Cardiac fibroblast (primary cell): ENCODE data around the gene CRK.
A peak's percentile ranks its signal among the peaks of the same experiment; 100 is the strongest.

Source experiments
- DNase-seq, 2 donors: peaks; one replicate each; pipeline versions ENCODE4 v3.0.0 to v3.0.0-alpha.2; 2010; ENCODE audit warnings: low read depth in 2 of 2
- H3K4me3 ChIP-seq, 2 donors: replicated peaks in 1 of 2; 1 replicate in 1 of 2; 2 replicates in 1 of 2; pipeline ENCODE4 v1.5.1; 2011; ENCODE audit warnings: low read depth in 2 of 2, low read length in 2 of 2, mild to moderate bottlenecking in 2 of 2, moderate library complexity in 1 of 2
- TF ChIP-seq, protein P1 (sequence below): IDR thresholded peaks from one replicate; pipeline ENCODE4 v1.5.1; 2011; ENCODE audit warnings: low read depth, mild to moderate bottlenecking, low read length, inconsistent platforms

The CRK gene

DNA sequence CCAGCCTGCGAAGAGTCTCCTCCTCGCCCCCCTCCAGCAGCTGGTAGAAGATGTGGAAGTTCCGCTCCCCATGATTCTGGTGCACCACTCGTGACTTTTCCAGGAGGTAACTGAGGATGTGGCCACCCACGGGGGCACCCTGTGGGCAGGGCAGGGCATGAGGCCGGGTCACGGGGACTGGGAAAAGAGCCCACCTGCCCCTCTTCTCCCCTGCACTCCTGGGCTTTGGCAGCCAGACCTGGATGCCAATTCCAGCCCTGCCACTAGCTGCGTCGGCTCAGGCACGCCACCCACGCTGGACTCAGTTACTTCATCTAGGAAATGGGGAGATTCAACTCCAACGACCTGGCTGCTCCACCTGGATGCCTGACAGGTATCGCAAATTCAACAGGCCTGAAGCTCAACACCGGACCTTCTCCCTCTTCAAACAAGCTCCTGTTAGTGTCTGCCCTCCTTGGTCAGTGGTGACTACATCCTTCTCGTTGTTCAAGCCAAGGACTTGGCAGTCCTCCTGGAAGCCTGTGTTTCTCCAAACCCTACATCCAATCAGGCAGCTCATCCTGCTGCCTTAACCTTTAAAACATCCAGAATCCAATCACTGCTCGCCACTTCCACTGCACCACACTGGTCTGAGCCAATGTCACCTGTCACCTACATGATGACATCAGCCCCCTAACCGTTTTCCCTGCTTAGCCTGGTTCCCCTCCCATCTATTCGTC is 24.9 kb upstream of the CRK start:
- no peak overlapping the region for H3K4me3 ChIP-seq
- DNase-seq = peak in 1 of 2 donors; percentile 48
- TF ChIP-seq, protein P1, sequence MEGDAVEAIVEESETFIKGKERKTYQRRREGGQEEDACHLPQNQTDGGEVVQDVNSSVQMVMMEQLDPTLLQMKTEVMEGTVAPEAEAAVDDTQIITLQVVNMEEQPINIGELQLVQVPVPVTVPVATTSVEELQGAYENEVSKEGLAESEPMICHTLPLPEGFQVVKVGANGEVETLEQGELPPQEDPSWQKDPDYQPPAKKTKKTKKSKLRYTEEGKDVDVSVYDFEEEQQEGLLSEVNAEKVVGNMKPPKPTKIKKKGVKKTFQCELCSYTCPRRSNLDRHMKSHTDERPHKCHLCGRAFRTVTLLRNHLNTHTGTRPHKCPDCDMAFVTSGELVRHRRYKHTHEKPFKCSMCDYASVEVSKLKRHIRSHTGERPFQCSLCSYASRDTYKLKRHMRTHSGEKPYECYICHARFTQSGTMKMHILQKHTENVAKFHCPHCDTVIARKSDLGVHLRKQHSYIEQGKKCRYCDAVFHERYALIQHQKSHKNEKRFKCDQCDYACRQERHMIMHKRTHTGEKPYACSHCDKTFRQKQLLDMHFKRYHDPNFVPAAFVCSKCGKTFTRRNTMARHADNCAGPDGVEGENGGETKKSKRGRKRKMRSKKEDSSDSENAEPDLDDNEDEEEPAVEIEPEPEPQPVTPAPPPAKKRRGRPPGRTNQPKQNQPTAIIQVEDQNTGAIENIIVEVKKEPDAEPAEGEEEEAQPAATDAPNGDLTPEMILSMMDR = no peak

DNA sequence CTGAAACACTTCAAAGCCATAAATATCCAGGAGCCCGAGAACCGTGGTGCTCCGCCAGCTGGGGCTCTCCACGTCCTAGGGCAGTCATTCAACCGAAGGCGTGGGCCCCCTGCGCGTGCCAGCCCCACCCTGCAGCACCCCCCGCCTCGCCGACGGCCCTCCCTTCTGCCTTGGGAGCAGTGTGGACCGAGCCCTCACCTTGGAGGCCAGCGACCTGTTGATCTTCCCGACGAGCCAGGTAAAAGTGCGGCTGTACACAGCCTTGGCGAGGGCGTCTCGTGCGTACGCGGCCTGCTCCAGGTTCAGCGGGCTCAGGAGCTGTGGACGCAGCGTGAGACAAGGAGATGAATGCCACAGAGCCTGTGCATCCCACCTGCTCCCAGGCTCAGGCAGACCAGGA is 22.4 kb upstream of the CRK start:
- no peak overlapping the region for H3K4me3 ChIP-seq
- TF ChIP-seq, protein P1 = no peak
- no peak for DNase-seq

DNA sequence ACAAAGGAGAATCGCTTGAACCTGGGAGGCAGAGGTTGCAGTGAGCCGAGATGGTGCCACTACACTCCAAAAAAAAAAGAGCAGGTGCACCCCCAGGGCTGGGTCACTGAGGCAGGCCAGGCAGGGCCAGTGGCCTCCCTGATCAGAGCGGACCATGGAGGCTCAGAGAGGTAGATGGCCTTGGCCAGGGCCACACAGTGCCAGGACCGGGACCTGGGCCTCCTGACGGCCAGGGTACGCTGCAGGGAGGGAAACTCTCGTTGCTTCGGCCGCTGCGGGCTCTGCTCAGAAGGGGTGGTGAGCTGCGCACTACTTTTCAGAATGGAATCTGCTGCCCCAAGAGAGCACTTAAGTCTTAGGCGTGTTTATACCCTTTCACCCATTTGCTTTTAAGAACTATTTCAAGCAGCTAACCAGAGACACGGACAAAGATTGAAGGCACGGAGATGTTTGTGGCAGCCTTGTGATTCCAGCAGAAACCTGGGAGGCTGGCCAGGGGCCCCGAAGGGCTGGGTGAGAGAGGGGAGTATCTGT is 19.4 kb upstream of the CRK start:
- TF ChIP-seq, protein P1 = no peak
- DNase-seq = no peak
- no peak overlapping the region for H3K4me3 ChIP-seq

- no peak for DNase-seq
- TF ChIP-seq, protein P1 = no peak
- H3K4me3 ChIP-seq = no peak overlapping the region
Measured at GRCh38 chr17:1474402-1475189, 18.6 kb upstream of the CRK start.

- no peak for DNase-seq
- H3K4me3 ChIP-seq = no peak overlapping the region
- TF ChIP-seq, protein P1 = no peak
Measured at GRCh38 chr17:1473841-1474240, 17.8 kb upstream of the CRK start.

- DNase-seq = no peak
- H3K4me3 ChIP-seq = no peak overlapping the region
- TF ChIP-seq, protein P1 = no peak
Measured at GRCh38 chr17:1473170-1473569, 17.1 kb upstream of the CRK start.
